Choroid plexus epithelial cell (primary cell): ENCODE measurements around the gene LDLRAP1.

Experiments
- DNase-seq: peaks from one replicate; pipeline ENCODE4 v3.0.0-alpha.2; 2010; ENCODE audit warnings: low read depth
- H3K4me3 ChIP-seq: 2 replicates; pipeline ENCODE4 v1.5.1; 2011; ENCODE audit warnings: low read depth, mild to moderate bottlenecking, control low read depth, low read length, moderate library complexity
- TF ChIP-seq, protein P1 (sequence below): conservative IDR thresholded peaks from 2 replicates; pipeline ENCODE4 v1.5.1; 2011; ENCODE audit warnings: low read depth, mild to moderate bottlenecking, control low read depth, inconsistent platforms, low read length, moderate library complexity

The LDLRAP1 gene

DNA sequence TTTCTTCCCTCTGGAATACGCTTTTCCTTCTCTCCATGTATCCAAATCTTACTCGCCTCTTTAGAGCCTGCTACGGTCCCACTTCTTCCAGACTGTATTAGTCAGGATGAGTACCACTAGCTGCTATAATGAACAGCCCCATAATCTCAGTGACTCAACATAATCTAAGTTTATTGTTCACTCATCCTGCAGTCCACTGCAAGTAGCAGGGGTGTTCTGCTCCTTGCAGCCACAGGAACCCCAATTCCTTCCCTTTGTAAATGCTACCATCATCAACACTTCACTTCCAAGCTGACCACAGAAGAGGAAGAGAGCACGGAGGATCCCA is 18.1 kb upstream of the LDLRAP1 start:
- no peak overlapping the region for H3K4me3 ChIP-seq
- no peak for DNase-seq
- TF ChIP-seq, protein P1, sequence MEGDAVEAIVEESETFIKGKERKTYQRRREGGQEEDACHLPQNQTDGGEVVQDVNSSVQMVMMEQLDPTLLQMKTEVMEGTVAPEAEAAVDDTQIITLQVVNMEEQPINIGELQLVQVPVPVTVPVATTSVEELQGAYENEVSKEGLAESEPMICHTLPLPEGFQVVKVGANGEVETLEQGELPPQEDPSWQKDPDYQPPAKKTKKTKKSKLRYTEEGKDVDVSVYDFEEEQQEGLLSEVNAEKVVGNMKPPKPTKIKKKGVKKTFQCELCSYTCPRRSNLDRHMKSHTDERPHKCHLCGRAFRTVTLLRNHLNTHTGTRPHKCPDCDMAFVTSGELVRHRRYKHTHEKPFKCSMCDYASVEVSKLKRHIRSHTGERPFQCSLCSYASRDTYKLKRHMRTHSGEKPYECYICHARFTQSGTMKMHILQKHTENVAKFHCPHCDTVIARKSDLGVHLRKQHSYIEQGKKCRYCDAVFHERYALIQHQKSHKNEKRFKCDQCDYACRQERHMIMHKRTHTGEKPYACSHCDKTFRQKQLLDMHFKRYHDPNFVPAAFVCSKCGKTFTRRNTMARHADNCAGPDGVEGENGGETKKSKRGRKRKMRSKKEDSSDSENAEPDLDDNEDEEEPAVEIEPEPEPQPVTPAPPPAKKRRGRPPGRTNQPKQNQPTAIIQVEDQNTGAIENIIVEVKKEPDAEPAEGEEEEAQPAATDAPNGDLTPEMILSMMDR = no peak

GRCh38 chr1:25526753-25527152 is 16.7 kb upstream of the LDLRAP1 start:
- TF ChIP-seq, protein P1 = no peak
- DNase-seq = no peak
- no peak overlapping the region for H3K4me3 ChIP-seq

GRCh38 chr1:25527226-25527846 is 16.1 kb upstream of the LDLRAP1 start:
- TF ChIP-seq, protein P1 = no peak
- DNase-seq = no peak
- H3K4me3 ChIP-seq = no peak overlapping the region

DNA sequence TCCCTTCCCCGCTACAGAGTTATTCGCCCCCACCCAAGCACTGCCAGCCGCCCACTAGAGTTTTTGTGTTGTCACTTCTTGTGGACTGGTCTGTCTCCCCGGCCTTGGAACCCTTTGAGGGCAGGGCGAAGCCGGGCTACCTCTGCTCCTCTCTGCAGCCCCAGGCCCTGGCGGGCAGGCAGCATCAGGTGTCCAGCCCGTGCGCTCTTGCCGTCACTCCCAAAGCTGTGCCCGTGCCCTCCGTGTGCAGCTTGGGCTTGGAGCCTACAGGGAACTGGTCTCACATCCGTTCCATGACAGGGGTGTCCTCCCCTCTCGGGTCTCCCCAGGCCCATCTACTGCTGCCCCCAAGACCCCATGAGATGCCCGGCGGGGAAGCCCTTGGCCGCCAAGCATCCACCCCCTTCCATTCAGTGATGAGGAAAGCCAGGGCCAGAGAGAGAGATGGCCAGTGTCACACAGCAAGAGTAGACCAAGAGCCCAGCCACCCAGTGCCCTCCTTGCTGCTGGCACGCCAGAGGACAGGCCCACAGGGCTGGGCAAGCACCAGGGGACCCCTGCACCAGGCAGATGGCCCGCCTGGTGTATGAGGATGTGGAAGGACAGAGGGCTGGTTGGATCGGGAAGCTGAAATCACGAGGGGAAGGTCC is 15.3 kb upstream of the LDLRAP1 start:
- TF ChIP-seq, protein P1 = no peak
- no peak overlapping the region for H3K4me3 ChIP-seq
- no peak for DNase-seq

GRCh38 chr1:25528881-25529517 is 14.4 kb upstream of the LDLRAP1 start:
- TF ChIP-seq, protein P1 = no peak
- H3K4me3 ChIP-seq = no peak overlapping the region
- no peak for DNase-seq

DNA sequence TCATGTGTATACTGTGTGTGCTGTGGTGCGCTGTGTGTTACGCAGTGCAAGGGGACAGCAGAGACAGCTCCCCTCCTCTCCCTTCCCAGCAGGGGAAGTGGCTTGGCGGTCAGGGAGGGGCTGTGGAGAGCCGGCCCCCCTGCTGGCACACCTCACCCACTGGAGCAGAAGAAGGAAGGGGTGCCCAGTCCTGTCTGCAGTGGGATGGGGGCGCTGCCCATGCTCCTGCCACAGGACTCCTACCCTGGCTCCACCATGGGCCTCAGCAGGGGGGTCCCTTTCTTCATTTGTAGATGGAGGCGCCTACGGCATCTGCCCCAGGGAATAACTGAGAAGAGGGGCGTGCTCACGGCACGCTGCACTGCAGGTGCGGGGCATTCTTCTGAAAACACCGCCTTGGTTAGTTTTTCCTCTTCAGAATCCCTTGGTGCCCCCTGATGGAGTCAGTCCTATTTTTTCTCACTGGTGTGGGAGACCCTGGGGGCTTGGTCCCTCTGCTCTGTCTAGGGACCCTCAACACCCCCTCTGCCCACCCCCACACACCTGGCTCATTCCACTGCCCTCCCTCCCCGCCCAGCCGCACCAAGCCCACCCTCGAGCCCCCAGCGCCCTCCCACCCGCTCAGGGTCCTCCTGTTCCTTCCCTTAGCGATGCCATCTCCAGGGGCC is 13.8 kb upstream of the LDLRAP1 start:
- H3K4me3 ChIP-seq = no peak overlapping the region
- DNase-seq = no peak
- TF ChIP-seq, protein P1 = no peak
